Adrenal gland (tissue), 12 donors: ENCODE results near the gene KARS1. TPM values are rescaled to one million over a fixed set of nuclear protein-coding genes. Genes with fewer than 3 reads are reported as not detected.
A peak's percentile ranks its signal among the peaks of the same experiment; 100 is the strongest.
"Not testable (repeated sequence)": the region's sequence is repeated elsewhere in the genome, so short reads cannot be mapped to it uniquely, and the experiment has no call there.

Experiments
- DNase-seq, 7 donors: peaks; one replicate each; pipeline ENCODE4 v3.0.0-alpha.2; 2019 to 2020
- H3K27ac ChIP-seq, 5 donors: fragments of 200-600 bp; sonication (generic) in 4 of 5; 1 replicate in 3 of 5; 2 replicates in 2 of 5; pipeline versions ENCODE4 v1.5.1 to v1.8.0; 2016 to 2020; ENCODE audit warnings: mild to moderate bottlenecking in 1 of 5
- H3K27me3 ChIP-seq: fragments of 200-600 bp; 2 replicates; pipeline ENCODE4 v1.8.0; 2021
- H3K36me3 ChIP-seq, 2 donors: fragments of 200-600 bp; replicated peaks in 1 of 2; 1 replicate in 1 of 2; 2 replicates in 1 of 2; pipeline versions ENCODE4 v1.5.1 to v1.8.0; 2018 to 2022
- H3K4me1 ChIP-seq, 2 donors: fragments of 200-600 bp; replicated peaks in 1 of 2; 1 replicate in 1 of 2; 2 replicates in 1 of 2; pipeline versions ENCODE4 v1.5.1 to v1.8.0; 2018 to 2021
- H3K4me3 ChIP-seq, 4 donors: fragments of 200-600 bp; sonication (generic) in 3 of 4; one replicate each; pipeline ENCODE4 v1.5.1; 2016 to 2018
- H3K9me3 ChIP-seq, 3 donors: fragments of 200-600 bp; sonication (generic) in 1 of 3; replicated peaks in 1 of 3; 1 replicate in 2 of 3; 2 replicates in 1 of 3; pipeline versions ENCODE4 v1.5.1 to v1.8.0; 2016 to 2021
- POLR2A ChIP-seq, 2 donors: fragments of 450-650 bp; IDR thresholded peaks; one replicate each; pipeline ENCODE4 v1.6.1; 2017; ENCODE audit warnings: antibody characterized with exemption in 2 of 2, mild to moderate bottlenecking in 2 of 2, moderate library complexity in 1 of 2
- WGBS, 4 donors: extraction: QIAGEN DNeasy Blood & Tissue Kit in 2 of 4; methylation state at CpG; one replicate each; pipeline versions ENCODE4 v1.1.5 to v1.1.7; 2013 to 2017; 5-methylcytosine and 5-hydroxymethylcytosine counted together
- intact Hi-C, 2 donors: fragments of 100-400 bp; cut with DNase I; formaldehyde crosslinking; loops; one replicate each; pipeline versions ENCODE4 v1.14.1 to v1.15.0; 2022 to 2023
- polyA plus RNA-seq, 3 donors: library from polyadenylated mRNA; stranded (reverse); fragments of 200-250 nt in 2 of 3; fragments of 350-450 nt in 1 of 3; fragmentation: Illumina TruSeq in 1 of 3; extraction: RNeasy Lipid Tissue Mini Kit (QIAGEN cat#74804) in 1 of 3; gene quantifications; one replicate each; pipeline ENCODE4 v1.2.3, GENCODE V29; 2013 to 2014
- total RNA-seq, 9 donors: library from RNA; depleted of rRNA in 4 of 9; stranded (reverse); fragments of >200 nt in 4 of 9; fragments of 120-200 nt in 1 of 9; fragmentation: NEBNext Ultra II Directional in 1 of 9; extraction: Animal tissue kit (Norgen Biotek cat#: 25700) in 1 of 9; gene quantifications; one replicate each; pipeline versions ENCODE4 v1.1.0 to v1.2.4, GENCODE V29; 2013 to 2023
- TF ChIP-seq, protein P1 (sequence below), 6 experiments: fragments of 450-650 bp in 4 of 6; fragments of 200-600 bp in 2 of 6; sonication (generic) in 1 of 6; IDR thresholded peaks; 1 replicate in 5 of 6; 2 replicates in 1 of 6; pipeline versions ENCODE4 v1.5.1 to v1.8.0; 2016 to 2021; ENCODE audit warnings: antibody characterized with exemption in 6 of 6, mild to moderate bottlenecking in 2 of 6, moderate library complexity in 1 of 6
- donor health status: healthy with polysubstance abuse.
- donor health status: Bipolar disorder and iron deficiency.
- donor health status: DM: yes; HTN: yes; CAD: no.
- donor health status: DM: no; HTN: no; CAD: no.
- donor health status: DM: no; HTN: no; CAD: no.
- donor health status: DM: yes; HTN: yes; CAD: no.

The KARS1 gene
- total and polyA plus RNA-seq, 12 donors, result 48.4 to 156 (median 78.3) TPM

- TF ChIP-seq POLR2A (IDR thresholded peaks at IDR 0.05), result no peak
- TF ChIP-seq, protein P1, sequence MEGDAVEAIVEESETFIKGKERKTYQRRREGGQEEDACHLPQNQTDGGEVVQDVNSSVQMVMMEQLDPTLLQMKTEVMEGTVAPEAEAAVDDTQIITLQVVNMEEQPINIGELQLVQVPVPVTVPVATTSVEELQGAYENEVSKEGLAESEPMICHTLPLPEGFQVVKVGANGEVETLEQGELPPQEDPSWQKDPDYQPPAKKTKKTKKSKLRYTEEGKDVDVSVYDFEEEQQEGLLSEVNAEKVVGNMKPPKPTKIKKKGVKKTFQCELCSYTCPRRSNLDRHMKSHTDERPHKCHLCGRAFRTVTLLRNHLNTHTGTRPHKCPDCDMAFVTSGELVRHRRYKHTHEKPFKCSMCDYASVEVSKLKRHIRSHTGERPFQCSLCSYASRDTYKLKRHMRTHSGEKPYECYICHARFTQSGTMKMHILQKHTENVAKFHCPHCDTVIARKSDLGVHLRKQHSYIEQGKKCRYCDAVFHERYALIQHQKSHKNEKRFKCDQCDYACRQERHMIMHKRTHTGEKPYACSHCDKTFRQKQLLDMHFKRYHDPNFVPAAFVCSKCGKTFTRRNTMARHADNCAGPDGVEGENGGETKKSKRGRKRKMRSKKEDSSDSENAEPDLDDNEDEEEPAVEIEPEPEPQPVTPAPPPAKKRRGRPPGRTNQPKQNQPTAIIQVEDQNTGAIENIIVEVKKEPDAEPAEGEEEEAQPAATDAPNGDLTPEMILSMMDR (IDR thresholded peaks at IDR 0.05), result no peak
- DNase-seq, result no peak
- no peak overlapping the region for H3K27ac ChIP-seq
- H3K4me1 ChIP-seq, result no peaks in the 10 kb centered on the region
- WGBS, 4 donors, result 95 to 98% (median 96%) methylated on average over 6 of the region's 6 CpGs
- intact Hi-C loops, result no loop called here
- H3K4me3 ChIP-seq, result no peak overlapping the region
- peaks cover 0 to 38% of the 10 kb centered on the region in 2 donors for H3K36me3 ChIP-seq
- no peaks in the 10 kb centered on the region for H3K9me3 ChIP-seq
- no peaks in the 10 kb centered on the region for H3K27me3 ChIP-seq
Observed at GRCh38 chr16:75599452-75600277, 47.8 kb downstream of the KARS1 start.

DNA sequence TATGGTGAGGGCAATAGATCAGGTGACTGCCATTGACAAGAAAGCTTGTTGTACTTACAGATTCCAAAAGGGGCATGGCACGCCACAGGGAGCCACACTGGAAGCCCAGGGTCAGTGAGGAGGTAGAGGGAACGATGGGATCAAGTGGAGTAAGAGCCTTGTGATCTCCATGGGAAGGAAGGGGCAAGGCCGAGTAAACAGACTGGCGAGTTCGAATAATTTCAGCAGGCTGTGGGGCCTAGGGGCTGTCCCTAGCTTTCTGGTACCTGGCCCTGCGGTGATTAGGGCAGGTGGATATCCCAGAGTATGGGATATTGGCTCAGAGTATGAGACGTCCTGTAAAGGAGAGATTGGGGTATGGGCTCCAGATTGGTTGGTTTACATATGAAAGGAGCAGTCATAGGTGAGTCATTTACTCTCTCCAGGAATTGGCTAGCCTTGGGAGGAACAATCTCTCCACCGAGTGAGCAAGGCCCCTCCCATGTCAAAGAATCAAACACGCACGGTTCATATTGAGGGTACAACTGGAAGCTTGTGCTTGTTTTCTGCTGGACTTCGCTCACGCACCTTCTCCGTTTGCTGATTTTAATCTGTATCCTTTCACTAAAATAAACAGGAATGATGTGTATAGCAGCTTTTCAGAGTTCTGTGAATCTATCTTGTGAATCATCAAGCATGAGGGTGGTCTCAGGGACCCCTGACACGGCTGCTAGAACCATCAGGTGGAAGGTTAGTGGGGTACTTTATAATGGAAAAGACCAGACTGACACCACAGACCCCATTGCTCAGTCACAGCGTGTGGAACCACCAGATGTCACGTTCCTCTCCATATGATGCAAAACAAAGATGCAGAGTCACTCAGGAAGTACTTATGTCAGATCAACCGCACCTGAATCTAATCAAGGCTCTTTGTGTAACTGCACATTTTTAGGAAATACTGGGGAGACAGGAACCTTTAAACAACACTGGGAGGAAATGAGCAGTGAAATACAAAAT lies 53.3 kb downstream of the KARS1 start:
- TF ChIP-seq, protein P1 (IDR thresholded peaks at IDR 0.05), result no peak
- TF ChIP-seq POLR2A (IDR thresholded peaks at IDR 0.05), result no peak
- no peaks in the 10 kb centered on the region for H3K27me3 ChIP-seq
- H3K4me3 ChIP-seq, result no peak overlapping the region
- H3K27ac ChIP-seq, result no peak overlapping the region
- no peaks in the 10 kb centered on the region for H3K36me3 ChIP-seq
- WGBS, 4 donors, result 66 to 75% (median 72%) methylated on average over 17 of the region's 17 CpGs
- peak in 2 of 7 donors; percentile 28 to 33 for DNase-seq
- H3K4me1 ChIP-seq, result peaks cover 0 to 6% of the 10 kb centered on the region in 2 donors
- intact Hi-C loops, result no loop called here
- no peaks in the 10 kb centered on the region for H3K9me3 ChIP-seq

- TF ChIP-seq, protein P1 (IDR thresholded peaks at IDR 0.05), result no peak
- TF ChIP-seq POLR2A (IDR thresholded peaks at IDR 0.05), result no peak
- Histone ChIP-seq H3K4me1 (peaks cover 0 to 6% of the 10 kb centered on the region in 2 donors), H3K4me3 (no peak overlapping the region), H3K9me3 (no peaks in the 10 kb centered on the region), H3K36me3 (no peaks in the 10 kb centered on the region), H3K27ac (no peak overlapping the region), H3K27me3 (no peaks in the 10 kb centered on the region)
- 87 to 91% (median 90%) methylated on average over 6 of the region's 6 CpGs for WGBS, 4 donors
- DNase-seq, result no peak
- intact Hi-C loops, result no loop called here
Observed at GRCh38 chr16:75593308-75593707, 54.2 kb downstream of the KARS1 start.

DNA sequence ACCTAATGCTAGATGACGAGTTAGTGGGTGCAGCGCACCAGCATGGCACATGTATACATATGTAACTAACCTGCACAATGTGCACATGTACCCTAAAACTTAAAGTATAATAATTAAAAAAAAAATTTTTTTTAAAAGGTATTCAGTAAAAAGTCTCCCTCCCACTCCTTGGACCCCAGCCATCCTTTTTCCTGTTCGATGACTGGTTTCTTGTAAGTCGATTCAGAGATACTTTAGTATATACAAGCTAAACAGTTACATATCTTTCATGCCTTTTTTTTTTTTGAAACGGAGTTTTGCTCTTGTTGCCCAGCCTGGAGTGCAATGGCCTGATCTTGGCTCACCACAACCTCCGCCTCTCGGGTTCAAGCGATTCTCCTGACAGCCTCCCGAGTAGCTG lies 55.5 kb downstream of the KARS1 start:
- H3K27ac ChIP-seq, result not testable (repeated sequence)

More for the DNA sequence above, 55.5 kb downstream of the KARS1 start:
- H3K4me3 ChIP-seq, H3K27me3 ChIP-seq, intact Hi-C loops, H3K9me3 ChIP-seq, DNase-seq, H3K4me1 ChIP-seq, H3K36me3 ChIP-seq: not testable (repeated sequence)
- WGBS, 4 donors, result 69 to 88% (median 75%) methylated on average over 7 to 9 of the region's 9 CpGs
